H1 (cell line): ENCODE data around the gene GRIK4. TPM values are rescaled to one million over a fixed set of nuclear protein-coding genes. Genes with fewer than 3 reads are reported as not detected.

Source experiments
- CTCF ChIA-PET: fragments of 300-600 bp; sonication (Branson Sonifier 250); formaldehyde crosslinking; loops from one replicate; lab custom pipeline; 2021; ENCODE audit not compliant: partially characterized antibody; lab: Charles Lee
- POLR2A ChIA-PET: fragments of 300-600 bp; sonication (Branson Sonifier 250); formaldehyde crosslinking; loops from one replicate; lab custom pipeline; 2021; ENCODE audit warnings: inconsistent platforms; ENCODE audit not compliant: partially characterized antibody; lab: Charles Lee
- DNase-seq, 2 experiments: peaks; one replicate each; pipeline versions ENCODE4 v3.0.0 to v3.0.0-alpha.2; 2010 to 2022; ENCODE audit warnings: low spot score in 2 of 2, low read depth in 1 of 2, mixed read lengths in 1 of 2
- FAIRE-seq: peaks from 2 replicates; lab custom pipeline; 2011; peaks lifted over from hg19 to GRCh38; lab: Jason Lieb, UNC
- H2AFZ ChIP-seq: 2 replicates; pipeline ENCODE4 v1.8.1; 2012; ENCODE audit warnings: low read length, inconsistent platforms
- H2AK5ac ChIP-seq: 2 replicates; pipeline ENCODE4 v1.6.1; 2013; ENCODE audit warnings: low read depth, low read length
- H2BK120ac ChIP-seq: replicated peaks from 2 replicates; pipeline ENCODE3; 2013; ENCODE audit warnings: low read depth, low read length, inconsistent platforms
- H2BK12ac ChIP-seq: 2 replicates; pipeline ENCODE4 v1.6.1; 2013; ENCODE audit warnings: low read depth, low read length
- H2BK15ac ChIP-seq: 2 replicates; pipeline ENCODE4 v1.6.1; 2013; ENCODE audit warnings: low read length
- H2BK20ac ChIP-seq: 2 replicates; pipeline ENCODE4 v1.6.1; 2013; ENCODE audit warnings: low read length
- H2BK5ac ChIP-seq: 2 replicates; pipeline ENCODE4 v1.6.1; 2013; ENCODE audit warnings: low read depth, low read length
- H3K14ac ChIP-seq: 2 replicates; pipeline ENCODE4 v1.6.1; 2013; ENCODE audit warnings: inconsistent platforms; ENCODE audit not compliant: insufficient read length
- H3K18ac ChIP-seq: 2 replicates; pipeline ENCODE4 v1.6.1; 2013; ENCODE audit warnings: low read length; ENCODE audit errors: extremely low read depth
- H3K23ac ChIP-seq: 2 replicates; pipeline ENCODE4 v1.6.1; 2013; ENCODE audit warnings: inconsistent platforms; ENCODE audit not compliant: insufficient read length
- H3K23me2 ChIP-seq: 2 replicates; pipeline ENCODE4 v1.6.1; 2013; ENCODE audit warnings: low read depth, low read length
- H3K27ac ChIP-seq: 2 replicates; pipeline ENCODE4 v1.6.1; 2011; ENCODE audit warnings: low read depth, low read length, inconsistent platforms
- H3K27me3 ChIP-seq, 4 experiments: replicated peaks in 1 of 4; 1 replicate in 1 of 4; 2 replicates in 3 of 4; pipeline versions ENCODE4 v1.6.1 to v1.8.1; 2011 to 2013; ENCODE audit warnings: low read length in 3 of 4, mild to moderate bottlenecking in 3 of 4, inconsistent platforms in 2 of 4, mixed read lengths in 2 of 4, moderate library complexity in 1 of 4; ENCODE audit not compliant: control insufficient read depth in 3 of 4, insufficient read depth in 3 of 4; ENCODE audit errors: extremely low read depth in 1 of 4
- H3K36me3 ChIP-seq, 4 experiments: 2 replicates each; pipeline versions ENCODE4 v1.6.1 to v1.8.1; 2011 to 2013; ENCODE audit warnings: mild to moderate bottlenecking in 4 of 4, low read length in 3 of 4, moderate library complexity in 2 of 4, control low read depth in 1 of 4, inconsistent platforms in 1 of 4; ENCODE audit not compliant: insufficient read depth in 4 of 4, control insufficient read depth in 2 of 4
- H3K4ac ChIP-seq: replicated peaks from 2 replicates; pipeline ENCODE3; 2013; ENCODE audit warnings: low read length, low read depth, mixed read lengths, inconsistent platforms; ENCODE audit not compliant: insufficient read length
- H3K4me1 ChIP-seq, 4 experiments: replicated peaks in 1 of 4; 1 replicate in 1 of 4; 2 replicates in 3 of 4; pipeline versions ENCODE4 v1.6.1 to v1.8.1; 2011 to 2013; ENCODE audit warnings: low read length in 3 of 4, inconsistent platforms in 2 of 4, mixed read lengths in 1 of 4; ENCODE audit not compliant: insufficient read depth in 4 of 4, control insufficient read depth in 3 of 4
- H3K4me2 ChIP-seq, 2 experiments: 2 replicates each; pipeline versions ENCODE4 v1.6.1 to v1.8.1; 2011 to 2013; ENCODE audit warnings: low read depth in 2 of 2, low read length in 2 of 2, control low read depth in 1 of 2, inconsistent platforms in 1 of 2, mild to moderate bottlenecking in 1 of 2; ENCODE audit not compliant: insufficient read depth in 1 of 2
- H3K4me3 ChIP-seq, 4 experiments: fragments of 200-600, 300-600 bp in 1 of 4; sonication (generic), shearing (Covaris generic), sonication (Bioruptor Twin) in 1 of 4; 2 replicates each; pipeline versions ENCODE4 v1.5.1 to v1.8.1; 2011 to 2016; ENCODE audit warnings: low read length in 4 of 4, low read depth in 3 of 4, control low read depth in 2 of 4, inconsistent platforms in 2 of 4, mild to moderate bottlenecking in 2 of 4, mixed read lengths in 1 of 4, moderate library complexity in 1 of 4; ENCODE audit not compliant: insufficient read depth in 2 of 4; ENCODE audit errors: extremely low read depth in 1 of 4
- H3K56ac ChIP-seq: replicated peaks from 2 replicates; pipeline ENCODE3; 2013; ENCODE audit warnings: low read depth, mild to moderate bottlenecking, mixed read lengths, low read length, inconsistent platforms; ENCODE audit not compliant: insufficient read length
- H3K79me1 ChIP-seq: 2 replicates; pipeline ENCODE4 v1.6.1; 2013; ENCODE audit warnings: low read depth, low read length, control low read depth
- H3K79me2 ChIP-seq, 2 experiments: 2 replicates each; pipeline versions ENCODE4 v1.6.1 to v1.8.1; 2012 to 2013; ENCODE audit warnings: low read length in 2 of 2, mild to moderate bottlenecking in 2 of 2, inconsistent platforms in 1 of 2; ENCODE audit not compliant: insufficient read depth in 2 of 2, control insufficient read depth in 1 of 2
- H3K9ac ChIP-seq, 4 experiments: replicated peaks in 1 of 4; 1 replicate in 1 of 4; 2 replicates in 3 of 4; pipeline versions ENCODE4 v1.6.1 to v1.8.1; 2011 to 2013; ENCODE audit warnings: low read depth in 3 of 4, low read length in 3 of 4, control low read depth in 2 of 4, mild to moderate bottlenecking in 2 of 4, moderate library complexity in 2 of 4, inconsistent platforms in 1 of 4; ENCODE audit errors: extremely low read depth in 1 of 4
- H3K9me3 ChIP-seq, 2 experiments: 2 replicates each; pipeline versions ENCODE4 v1.6.1 to v1.8.1; 2012 to 2013; ENCODE audit warnings: mild to moderate bottlenecking in 2 of 2, moderate library complexity in 2 of 2, control low read depth in 1 of 2, inconsistent platforms in 1 of 2, low read depth in 1 of 2, low read length in 1 of 2, mixed read lengths in 1 of 2; ENCODE audit not compliant: insufficient read depth in 2 of 2
- H4K20me1 ChIP-seq, 2 experiments: replicated peaks in 1 of 2; 2 replicates each; pipeline versions ENCODE3 to v1.8.1; 2011 to 2013; ENCODE audit warnings: inconsistent platforms in 2 of 2, low read length in 2 of 2, mild to moderate bottlenecking in 1 of 2; ENCODE audit not compliant: insufficient read depth in 2 of 2, control insufficient read depth in 1 of 2
- H4K5ac ChIP-seq: 2 replicates; pipeline ENCODE4 v1.6.1; 2013; ENCODE audit warnings: low read length, low read depth, mixed read lengths, inconsistent platforms; ENCODE audit not compliant: insufficient read length
- H4K8ac ChIP-seq: 2 replicates; pipeline ENCODE4 v1.8.0; 2013; ENCODE audit warnings: mild to moderate bottlenecking, moderate library complexity, low read length, inconsistent platforms; ENCODE audit not compliant: insufficient read depth; ENCODE audit errors: extremely low read depth
- H4K91ac ChIP-seq: replicated peaks from 2 replicates; pipeline ENCODE3; 2013; ENCODE audit warnings: low read length, mixed read lengths, inconsistent platforms; ENCODE audit not compliant: insufficient read length
- GTF2F1 ChIP-seq: IDR thresholded peaks from 2 replicates; pipeline ENCODE4 v1.6.1; 2012; ENCODE audit warnings: low read depth, low read length, improper control_type of control experiment, borderline replicate concordance
- HDAC6 ChIP-seq: IDR thresholded peaks from one replicate; pipeline ENCODE4 v1.7.1; 2012; ENCODE audit warnings: low read depth, mild to moderate bottlenecking, inconsistent platforms, low read length, moderate library complexity
- POLR2A ChIP-seq, 2 experiments: IDR thresholded peaks; 1 replicate in 1 of 2; 2 replicates in 1 of 2; pipeline ENCODE4 v1.6.1; 2011; ENCODE audit warnings: low read depth in 2 of 2, low read length in 2 of 2, mild to moderate bottlenecking in 2 of 2; ENCODE audit errors: control extremely low read depth in 1 of 2
- POLR2AphosphoS5 ChIP-seq: IDR thresholded peaks from 2 replicates; pipeline ENCODE4 v1.6.1; 2011; ENCODE audit warnings: low read depth, low read length
- POU5F1 ChIP-seq: IDR thresholded peaks from 2 replicates; pipeline ENCODE4 v1.6.1; 2011; ENCODE audit warnings: low read depth, mild to moderate bottlenecking, low read length, moderate library complexity
- SIRT6 ChIP-seq: IDR thresholded peaks from one replicate; pipeline ENCODE4 v1.7.1; 2012; ENCODE audit warnings: low read length, inconsistent platforms
- WGBS, 2 experiments: shearing (Covaris generic) in 1 of 2; methylation state at CpG; one replicate each; pipeline versions ENCODE4 v1.1.6 to v1.1.7; 2013 to 2015; ENCODE audit warnings: low lambda C conversion rate in 2 of 2, mixed read lengths in 2 of 2, inconsistent platforms in 1 of 2, low coverage in 1 of 2, missing lambda C conversion rate in 1 of 2; ENCODE audit not compliant: insufficient replicate concordance in 2 of 2, insufficient coverage in 1 of 2, insufficient read length in 1 of 2; ENCODE audit errors: extremely low coverage in 1 of 2, missing lambda C conversion rate in 1 of 2; 5-methylcytosine and 5-hydroxymethylcytosine counted together
- polyA plus RNA-seq, 7 experiments: library from polyadenylated mRNA; depleted of rRNA in 3 of 7; stranded (reverse) in 5 of 7; unstranded in 2 of 7; fragments of >200 nt in 5 of 7; fragments of 200-250 nt in 2 of 7; gene quantifications; 1 replicate in 5 of 7; 2 replicates in 1 of 7; 4 replicates in 1 of 7; pipeline versions ENCODE4 v1.2.1 to v1.2.3, GENCODE V29; 2011 to 2013; ENCODE audit warnings: missing spikeins in 2 of 7, mixed read lengths in 2 of 7
- total RNA-seq: library from RNA; stranded (reverse); fragmentation: NEBNext Ultra II Directional; extraction: Animal tissue kit (Norgen Biotek cat#: 25700); gene quantifications from 2 replicates; pipeline ENCODE4 v1.2.1, GENCODE V29; 2021
- TF ChIP-seq, protein P1 (sequence below): IDR thresholded peaks from 2 replicates; pipeline ENCODE4 v1.6.1; 2012; ENCODE audit warnings: inconsistent platforms

The GRIK4 gene
- total and polyA plus RNA-seq, 2 of the 8 experiments (the other 6 are each of a cell fraction or from before 2014, with no cell fraction given), result 1.2 to 2.9 TPM

GRCh38 chr11:120903686-120904085, 392.1 kb downstream of the GRIK4 start:
- Histone ChIP-seq H3K79me1 (no peaks in the 10 kb centered on the region), H4K5ac (no peak overlapping the region), H3K14ac (no peak overlapping the region), H3K4ac (no peak overlapping the region), H3K9ac (no peak overlapping the region), H3K79me2 (no peaks in the 10 kb centered on the region), H2BK120ac (no peak overlapping the region), H3K23me2 (no peaks in the 10 kb centered on the region), H3K4me2 (no peak overlapping the region), H2AFZ (no peak overlapping the region), H3K4me1 (peaks cover 0 to 5% (median 0%) of the 10 kb centered on the region in 4 experiments; a peak in 2 of 7 replicates), H2AK5ac (no peak overlapping the region; the same call in 1 of the 2 replicates), H3K36me3 (no peaks in the 10 kb centered on the region), H3K56ac (no peak overlapping the region), H3K9me3 (no peaks in the 10 kb centered on the region), H2BK20ac (no peak overlapping the region), H4K91ac (no peak overlapping the region), H3K4me3 (no peak overlapping the region), H3K23ac (no peak overlapping the region), H3K27ac (no peak overlapping the region), H3K27me3 (no peaks in the 10 kb centered on the region; a peak in 1 of 7 replicates), H2BK15ac (no peak overlapping the region), H2BK5ac (no peak overlapping the region; the same call in 1 of the 2 replicates), H4K8ac (no peak overlapping the region), H3K18ac (no peak overlapping the region), H2BK12ac (no peak overlapping the region), H4K20me1 (no peaks in the 10 kb centered on the region)
- no peak for FAIRE-seq
- no peak for DNase-seq
- ChIA-PET POLR2A (no interaction called here), CTCF (interaction anchor here (1.1 to 5.1 kb wide), 3 partner anchors 9 to 26 kb away, joined by 4 to 36 read pairs (median 5); no protein-coding TSS in a partner anchor)
- TF ChIP-seq POLR2AphosphoS5 (no peak), SIRT6 (no peak), POU5F1 (no peak), GTF2F1 (no peak), POLR2A (IDR thresholded peaks at IDR 0.05; ENCODE audit: control extremely low read depth in 1 of 2, low read depth in 2 of 2, low read length in 2 of 2) (no peak), HDAC6 (no peak)
- TF ChIP-seq, protein P1, sequence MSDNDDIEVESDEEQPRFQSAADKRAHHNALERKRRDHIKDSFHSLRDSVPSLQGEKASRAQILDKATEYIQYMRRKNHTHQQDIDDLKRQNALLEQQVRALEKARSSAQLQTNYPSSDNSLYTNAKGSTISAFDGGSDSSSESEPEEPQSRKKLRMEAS, result 0 out of 2 replicates have a peak, but pooled peaks have one; percentile 35
- WGBS, 2 experiments, result 85% methylated on average over 9 of the region's 9 CpGs; no CpG with 5 or more reads in 1 of the 2 experiments
